ENCODE results near the gene STAG2. TPM values are rescaled to one million over a fixed set of nuclear protein-coding genes. Genes with fewer than 3 reads are reported as not detected.

Gene STAG2
- total and polyA plus RNA-seq, 2 experiments from 2014 or later: 68.8 to 92.8 TPM

DNA sequence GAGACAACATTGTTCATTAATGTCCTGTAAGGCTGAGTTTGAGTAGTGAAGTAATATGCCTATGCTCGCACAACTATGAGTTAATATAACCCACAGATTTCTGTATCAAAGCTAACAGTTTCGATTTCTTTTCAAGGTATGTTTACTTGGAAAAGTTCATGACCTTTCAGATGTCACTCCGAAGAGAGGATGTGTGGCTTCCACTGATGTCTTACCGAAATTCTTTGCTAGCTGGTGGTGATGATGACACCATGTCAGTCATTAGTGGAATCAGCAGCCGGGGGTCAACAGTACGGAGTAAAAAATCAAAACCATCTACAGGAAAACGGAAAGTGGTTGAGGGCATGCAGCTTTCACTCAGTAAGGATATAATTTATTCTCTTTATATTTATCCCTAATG, 124.9 kb downstream of the STAG2 start (continued):
- TF ChIP-seq NANOG (IDR thresholded peaks at IDR 0.05; ENCODE audit: borderline replicate concordance) (no peak), EZH2 (IDR thresholded peaks at IDR 0.05; ENCODE audit: low read depth, unreplicated experiment) (no peak)
- TF ChIP-seq, protein P1, sequence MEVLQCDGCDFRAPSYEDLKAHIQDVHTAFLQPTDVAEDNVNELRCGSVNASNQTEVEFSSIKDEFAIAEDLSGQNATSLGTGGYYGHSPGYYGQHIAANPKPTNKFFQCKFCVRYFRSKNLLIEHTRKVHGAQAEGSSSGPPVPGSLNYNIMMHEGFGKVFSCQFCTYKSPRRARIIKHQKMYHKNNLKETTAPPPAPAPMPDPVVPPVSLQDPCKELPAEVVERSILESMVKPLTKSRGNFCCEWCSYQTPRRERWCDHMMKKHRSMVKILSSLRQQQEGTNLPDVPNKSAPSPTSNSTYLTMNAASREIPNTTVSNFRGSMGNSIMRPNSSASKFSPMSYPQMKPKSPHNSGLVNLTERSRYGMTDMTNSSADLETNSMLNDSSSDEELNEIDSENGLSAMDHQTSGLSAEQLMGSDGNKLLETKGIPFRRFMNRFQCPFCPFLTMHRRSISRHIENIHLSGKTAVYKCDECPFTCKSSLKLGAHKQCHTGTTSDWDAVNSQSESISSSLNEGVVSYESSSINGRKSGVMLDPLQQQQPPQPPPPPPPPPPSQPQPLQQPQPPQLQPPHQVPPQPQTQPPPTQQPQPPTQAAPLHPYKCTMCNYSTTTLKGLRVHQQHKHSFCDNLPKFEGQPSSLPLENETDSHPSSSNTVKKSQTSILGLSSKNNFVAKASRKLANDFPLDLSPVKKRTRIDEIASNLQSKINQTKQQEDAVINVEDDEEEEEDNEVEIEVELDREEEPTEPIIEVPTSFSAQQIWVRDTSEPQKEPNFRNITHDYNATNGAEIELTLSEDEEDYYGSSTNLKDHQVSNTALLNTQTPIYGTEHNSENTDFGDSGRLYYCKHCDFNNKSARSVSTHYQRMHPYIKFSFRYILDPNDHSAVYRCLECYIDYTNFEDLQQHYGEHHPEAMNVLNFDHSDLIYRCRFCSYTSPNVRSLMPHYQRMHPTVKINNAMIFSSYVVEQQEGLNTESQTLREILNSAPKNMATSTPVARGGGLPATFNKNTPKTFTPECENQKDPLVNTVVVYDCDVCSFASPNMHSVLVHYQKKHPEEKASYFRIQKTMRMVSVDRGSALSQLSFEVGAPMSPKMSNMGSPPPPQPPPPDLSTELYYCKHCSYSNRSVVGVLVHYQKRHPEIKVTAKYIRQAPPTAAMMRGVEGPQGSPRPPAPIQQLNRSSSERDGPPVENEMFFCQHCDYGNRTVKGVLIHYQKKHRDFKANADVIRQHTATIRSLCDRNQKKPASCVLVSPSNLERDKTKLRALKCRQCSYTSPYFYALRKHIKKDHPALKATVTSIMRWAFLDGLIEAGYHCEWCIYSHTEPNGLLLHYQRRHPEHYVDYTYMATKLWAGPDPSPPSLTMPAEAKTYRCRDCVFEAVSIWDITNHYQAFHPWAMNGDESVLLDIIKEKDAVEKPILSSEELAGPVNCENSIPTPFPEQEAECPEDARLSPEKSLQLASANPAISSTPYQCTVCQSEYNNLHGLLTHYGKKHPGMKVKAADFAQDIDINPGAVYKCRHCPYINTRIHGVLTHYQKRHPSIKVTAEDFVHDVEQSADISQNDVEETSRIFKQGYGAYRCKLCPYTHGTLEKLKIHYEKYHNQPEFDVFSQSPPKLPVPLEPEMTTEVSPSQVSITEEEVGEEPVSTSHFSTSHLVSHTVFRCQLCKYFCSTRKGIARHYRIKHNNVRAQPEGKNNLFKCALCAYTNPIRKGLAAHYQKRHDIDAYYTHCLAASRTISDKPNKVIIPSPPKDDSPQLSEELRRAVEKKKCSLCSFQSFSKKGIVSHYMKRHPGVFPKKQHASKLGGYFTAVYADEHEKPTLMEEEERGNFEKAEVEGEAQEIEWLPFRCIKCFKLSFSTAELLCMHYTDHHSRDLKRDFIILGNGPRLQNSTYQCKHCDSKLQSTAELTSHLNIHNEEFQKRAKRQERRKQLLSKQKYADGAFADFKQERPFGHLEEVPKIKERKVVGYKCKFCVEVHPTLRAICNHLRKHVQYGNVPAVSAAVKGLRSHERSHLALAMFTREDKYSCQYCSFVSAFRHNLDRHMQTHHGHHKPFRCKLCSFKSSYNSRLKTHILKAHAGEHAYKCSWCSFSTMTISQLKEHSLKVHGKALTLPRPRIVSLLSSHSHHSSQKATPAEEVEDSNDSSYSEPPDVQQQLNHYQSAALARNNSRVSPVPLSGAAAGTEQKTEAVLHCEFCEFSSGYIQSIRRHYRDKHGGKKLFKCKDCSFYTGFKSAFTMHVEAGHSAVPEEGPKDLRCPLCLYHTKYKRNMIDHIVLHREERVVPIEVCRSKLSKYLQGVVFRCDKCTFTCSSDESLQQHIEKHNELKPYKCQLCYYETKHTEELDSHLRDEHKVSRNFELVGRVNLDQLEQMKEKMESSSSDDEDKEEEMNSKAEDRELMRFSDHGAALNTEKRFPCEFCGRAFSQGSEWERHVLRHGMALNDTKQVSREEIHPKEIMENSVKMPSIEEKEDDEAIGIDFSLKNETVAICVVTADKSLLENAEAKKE (CRISPR knock-in tag; IDR thresholded peaks at IDR 0.05): no peak

DNA sequence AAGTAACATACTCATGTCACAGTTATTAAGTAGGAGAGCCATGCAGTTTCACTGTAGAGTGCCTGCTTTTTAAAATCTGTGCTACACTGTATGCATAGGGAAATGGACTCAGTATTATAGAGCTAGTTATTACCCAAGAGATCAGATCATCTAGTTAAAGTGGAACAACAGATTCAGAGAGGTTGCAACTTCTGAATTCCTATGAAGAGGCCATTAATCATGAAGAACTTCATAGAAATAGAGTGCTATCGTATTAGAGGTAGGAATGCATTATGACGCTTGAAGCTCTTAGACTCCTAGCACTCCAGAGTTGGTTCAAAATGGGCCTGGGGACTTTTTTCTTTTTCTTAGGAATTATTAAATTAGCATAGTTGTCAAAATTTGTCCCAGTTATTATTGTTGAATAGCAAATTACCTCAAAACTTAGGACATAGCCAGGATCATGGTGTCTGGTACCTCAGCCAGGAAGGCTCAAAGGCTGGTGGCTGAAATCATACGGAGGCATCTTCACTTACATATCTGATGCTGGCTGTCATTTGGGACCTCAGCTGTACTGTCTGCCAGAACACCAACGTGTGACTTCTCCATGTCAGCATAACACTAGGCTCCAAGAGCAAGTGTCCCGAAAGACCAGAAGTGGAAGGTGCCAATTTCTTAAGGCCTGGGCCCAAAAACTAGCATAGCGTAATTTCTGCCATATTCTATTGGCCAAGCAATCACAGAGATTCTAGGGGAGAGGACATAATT, 125.7 kb downstream of the STAG2 start:
- Mint-ChIP-seq H3K4me1 (no peaks in the 10 kb centered on the region), H3K36me3 (ENCODE audit: low read depth) (peaks cover 71% of the 10 kb centered on the region), H3K27me3 (ENCODE audit: insufficient read depth, low read depth, poor library complexity) (no peaks in the 10 kb centered on the region), H3K27ac (no peak overlapping the region), H3K4me3 (no peak overlapping the region), H3K9me3 (no peaks in the 10 kb centered on the region)
- Histone ChIP-seq H3K27me3 (ENCODE audit: insufficient read depth) (no peaks in the 10 kb centered on the region), H3K36me3 (ENCODE audit: insufficient read depth) (peaks cover 32% of the 10 kb centered on the region), H3K4me2 (no peak overlapping the region), H3F3A (replicated peaks; ENCODE audit: low read depth) (no peaks in the 10 kb centered on the region), H4K20me1 (replicated peaks; ENCODE audit: insufficient read depth) (no peaks in the 10 kb centered on the region), H3K4me3 (no peak overlapping the region), H2AFZ (no peak overlapping the region), H3K4me1 (ENCODE audit: insufficient read depth) (no peaks in the 10 kb centered on the region), H3K79me2 (replicated peaks; ENCODE audit: insufficient read depth) (no peaks in the 10 kb centered on the region), H3K9me2 (ENCODE audit: insufficient read depth) (no peaks in the 10 kb centered on the region), H3K27ac (ENCODE audit: low read depth) (no peak overlapping the region)
- DNase-seq (ENCODE audit: low spot score): no peak
- ATAC-seq: no peak
- TF ChIP-seq STAT1 (IDR thresholded peaks at IDR 0.05; ENCODE audit: unreplicated experiment) (no peak), ZNF331 (CRISPR knock-in tag; IDR thresholded peaks at IDR 0.05; ENCODE audit: low read depth) (no peak), NANOG (IDR thresholded peaks at IDR 0.05; ENCODE audit: borderline replicate concordance) (no peak), EZH2 (IDR thresholded peaks at IDR 0.05; ENCODE audit: low read depth, unreplicated experiment) (no peak), CREB1 (CRISPR knock-in tag; IDR thresholded peaks at IDR 0.05; ENCODE audit: low read depth) (no peak)
- TF ChIP-seq, protein P2, sequence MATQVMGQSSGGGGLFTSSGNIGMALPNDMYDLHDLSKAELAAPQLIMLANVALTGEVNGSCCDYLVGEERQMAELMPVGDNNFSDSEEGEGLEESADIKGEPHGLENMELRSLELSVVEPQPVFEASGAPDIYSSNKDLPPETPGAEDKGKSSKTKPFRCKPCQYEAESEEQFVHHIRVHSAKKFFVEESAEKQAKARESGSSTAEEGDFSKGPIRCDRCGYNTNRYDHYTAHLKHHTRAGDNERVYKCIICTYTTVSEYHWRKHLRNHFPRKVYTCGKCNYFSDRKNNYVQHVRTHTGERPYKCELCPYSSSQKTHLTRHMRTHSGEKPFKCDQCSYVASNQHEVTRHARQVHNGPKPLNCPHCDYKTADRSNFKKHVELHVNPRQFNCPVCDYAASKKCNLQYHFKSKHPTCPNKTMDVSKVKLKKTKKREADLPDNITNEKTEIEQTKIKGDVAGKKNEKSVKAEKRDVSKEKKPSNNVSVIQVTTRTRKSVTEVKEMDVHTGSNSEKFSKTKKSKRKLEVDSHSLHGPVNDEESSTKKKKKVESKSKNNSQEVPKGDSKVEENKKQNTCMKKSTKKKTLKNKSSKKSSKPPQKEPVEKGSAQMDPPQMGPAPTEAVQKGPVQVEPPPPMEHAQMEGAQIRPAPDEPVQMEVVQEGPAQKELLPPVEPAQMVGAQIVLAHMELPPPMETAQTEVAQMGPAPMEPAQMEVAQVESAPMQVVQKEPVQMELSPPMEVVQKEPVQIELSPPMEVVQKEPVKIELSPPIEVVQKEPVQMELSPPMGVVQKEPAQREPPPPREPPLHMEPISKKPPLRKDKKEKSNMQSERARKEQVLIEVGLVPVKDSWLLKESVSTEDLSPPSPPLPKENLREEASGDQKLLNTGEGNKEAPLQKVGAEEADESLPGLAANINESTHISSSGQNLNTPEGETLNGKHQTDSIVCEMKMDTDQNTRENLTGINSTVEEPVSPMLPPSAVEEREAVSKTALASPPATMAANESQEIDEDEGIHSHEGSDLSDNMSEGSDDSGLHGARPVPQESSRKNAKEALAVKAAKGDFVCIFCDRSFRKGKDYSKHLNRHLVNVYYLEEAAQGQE (IDR thresholded peaks at IDR 0.05; ENCODE audit: unreplicated experiment): no peak
